ENCODE measurements around the gene HNRNPF.
"Not testable (repeated sequence)": the region's sequence is repeated elsewhere in the genome, so short reads cannot be mapped to it uniquely, and the experiment has no call there.

The HNRNPF gene

GRCh38 chr10:43338117-43338516 lies 70.9 kb downstream of the HNRNPF start:
- no peak overlapping the region for H3K4me3 ChIP-seq (ENCODE audit: low read length)
- no peak for DNase-seq (ENCODE audit: low read depth, low spot score)

GRCh38 chr10:43337536-43337935 lies 71.5 kb downstream of the HNRNPF start:
- not testable (repeated sequence) for DNase-seq (ENCODE audit: low read depth, low spot score); H3K4me3 ChIP-seq (ENCODE audit: low read length)

GRCh38 chr10:43336641-43337318 lies 72.2 kb downstream of the HNRNPF start:
- H3K4me3 ChIP-seq (ENCODE audit: low read length) = no peak overlapping the region
- DNase-seq (ENCODE audit: low read depth, low spot score) = no peak

GRCh38 chr10:43336061-43336460 lies 72.9 kb downstream of the HNRNPF start:
- H3K4me3 ChIP-seq (ENCODE audit: low read length) = no peak overlapping the region
- no peak for DNase-seq (ENCODE audit: low read depth, low spot score)
